Loucy (cell line): Measurements from ENCODE around the gene ARHGAP27.

ENCODE experiments used
- H2AFZ ChIP-seq: fragments of 200-600 bp; sonication (generic); 2 replicates; pipeline ENCODE4 v1.6.0; 2016; ENCODE audit warnings: antibody characterized with exemption, mild to moderate bottlenecking, low read length, moderate library complexity
- H3F3A ChIP-seq: fragments of 200-600 bp; 2 replicates; pipeline ENCODE4 v1.6.0; 2016; ENCODE audit warnings: antibody characterized with exemption, low read depth, mild to moderate bottlenecking
- H3K27me3 ChIP-seq: fragments of 200-600 bp; sonication (generic); 2 replicates; pipeline ENCODE4 v1.6.1; 2014; ENCODE audit warnings: low read length, mild to moderate bottlenecking; ENCODE audit not compliant: insufficient read depth, poor library complexity, severe bottlenecking
- H3K36me3 ChIP-seq: fragments of 200-600 bp; sonication (generic); 2 replicates; pipeline ENCODE4 v1.6.1; 2016; ENCODE audit warnings: low read length; ENCODE audit not compliant: insufficient read depth
- H3K4me1 ChIP-seq: fragments of 200-600 bp; sonication (generic); 2 replicates; pipeline ENCODE4 v1.5.1; 2014; ENCODE audit warnings: low read length, mild to moderate bottlenecking; ENCODE audit not compliant: insufficient read depth, poor library complexity, severe bottlenecking
- H3K4me2 ChIP-seq: fragments of 200-600 bp; sonication (generic); 2 replicates; pipeline ENCODE4 v1.6.0; 2014; ENCODE audit warnings: antibody characterized with exemption, low read length, low read depth, mild to moderate bottlenecking; ENCODE audit not compliant: poor library complexity, severe bottlenecking
- H3K4me3 ChIP-seq: fragments of 200-600 bp; sonication (generic); 2 replicates; pipeline ENCODE4 v1.5.1; 2014; ENCODE audit warnings: low read length, mild to moderate bottlenecking, mixed read lengths; ENCODE audit not compliant: poor library complexity, severe bottlenecking
- H3K79me2 ChIP-seq: fragments of 200-600 bp; sonication (generic); 2 replicates; pipeline ENCODE4 v1.6.1; 2014; ENCODE audit warnings: low read length; ENCODE audit not compliant: insufficient read depth
- H3K9ac ChIP-seq: fragments of 200-600 bp; sonication (generic); 2 replicates; pipeline ENCODE4 v1.6.0; 2014; ENCODE audit warnings: mild to moderate bottlenecking, low read depth, low read length, moderate library complexity; ENCODE audit not compliant: poor library complexity, severe bottlenecking
- H3K9me2 ChIP-seq: fragments of 200-600 bp; sonication (generic); replicated peaks from 2 replicates; pipeline ENCODE4 v1.6.1; 2016; ENCODE audit warnings: low read depth, low read length, mixed read lengths
- H3K9me3 ChIP-seq: fragments of 200-600 bp; sonication (generic); 2 replicates; pipeline ENCODE4 v1.6.1; 2014; ENCODE audit warnings: mild to moderate bottlenecking, antibody characterized with exemption, low read length, low read depth; ENCODE audit not compliant: insufficient read depth
- H4K20me1 ChIP-seq: fragments of 200-600 bp; sonication (generic); 2 replicates; pipeline ENCODE4 v1.6.0; 2014; ENCODE audit warnings: antibody characterized with exemption, low read length, mild to moderate bottlenecking; ENCODE audit not compliant: insufficient read depth, poor library complexity, severe bottlenecking
- EZH2phosphoT487 ChIP-seq: fragments of 200-600 bp; IDR thresholded peaks from 2 replicates; pipeline ENCODE4 v1.6.1; 2018; ENCODE audit warnings: antibody characterized with exemption, mild to moderate bottlenecking, moderate library complexity, borderline replicate concordance
- TF ChIP-seq, protein P1 (sequence below): fragments of 200-600 bp; sonication (generic); conservative IDR thresholded peaks from 2 replicates; pipeline ENCODE4 v1.5.1; 2014; ENCODE audit warnings: mild to moderate bottlenecking, antibody characterized with exemption, low read length

Gene ARHGAP27

DNA sequence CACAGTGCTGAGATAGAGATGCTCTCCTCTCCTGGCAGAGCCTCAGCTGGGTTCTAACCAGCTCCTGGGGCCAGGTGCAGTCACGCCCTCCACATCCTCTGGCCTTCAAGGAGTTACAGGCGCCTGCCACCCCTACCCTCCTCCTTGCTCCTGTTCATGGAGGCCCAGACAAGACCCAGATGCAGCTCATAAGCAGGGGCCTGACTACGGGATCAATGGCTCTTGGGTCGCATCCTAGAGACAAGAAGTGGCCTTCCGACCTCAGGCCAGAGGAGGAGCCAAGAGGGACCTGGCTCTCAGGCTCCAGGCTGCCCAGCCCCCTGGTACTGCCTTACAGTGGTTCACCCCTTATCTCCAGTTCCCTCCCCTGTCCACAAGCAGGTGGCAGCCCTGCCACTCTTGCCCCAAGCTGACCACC, 23.0 kb downstream of the ARHGAP27 start:
- Histone ChIP-seq H3K79me2 (peaks cover 57% of the 10 kb centered on the region), H3K9me3 (no peaks in the 10 kb centered on the region), H3K9ac (peak overlapping the region; percentile 91), H3F3A (no peaks in the 10 kb centered on the region), H4K20me1 (peaks cover 14% of the 10 kb centered on the region), H3K36me3 (peaks cover 9% of the 10 kb centered on the region; the same call in 1 of the 2 replicates), H3K9me2 (no peaks in the 10 kb centered on the region), H3K27me3 (no peaks in the 10 kb centered on the region), H3K4me1 (peaks cover 57% of the 10 kb centered on the region), H3K4me2 (peak overlapping the region; percentile 80), H3K4me3 (peak overlapping the region; percentile 87), H2AFZ (peak overlapping the region; percentile 84; the same call in 1 of the 2 replicates)
- TF ChIP-seq, protein P1, sequence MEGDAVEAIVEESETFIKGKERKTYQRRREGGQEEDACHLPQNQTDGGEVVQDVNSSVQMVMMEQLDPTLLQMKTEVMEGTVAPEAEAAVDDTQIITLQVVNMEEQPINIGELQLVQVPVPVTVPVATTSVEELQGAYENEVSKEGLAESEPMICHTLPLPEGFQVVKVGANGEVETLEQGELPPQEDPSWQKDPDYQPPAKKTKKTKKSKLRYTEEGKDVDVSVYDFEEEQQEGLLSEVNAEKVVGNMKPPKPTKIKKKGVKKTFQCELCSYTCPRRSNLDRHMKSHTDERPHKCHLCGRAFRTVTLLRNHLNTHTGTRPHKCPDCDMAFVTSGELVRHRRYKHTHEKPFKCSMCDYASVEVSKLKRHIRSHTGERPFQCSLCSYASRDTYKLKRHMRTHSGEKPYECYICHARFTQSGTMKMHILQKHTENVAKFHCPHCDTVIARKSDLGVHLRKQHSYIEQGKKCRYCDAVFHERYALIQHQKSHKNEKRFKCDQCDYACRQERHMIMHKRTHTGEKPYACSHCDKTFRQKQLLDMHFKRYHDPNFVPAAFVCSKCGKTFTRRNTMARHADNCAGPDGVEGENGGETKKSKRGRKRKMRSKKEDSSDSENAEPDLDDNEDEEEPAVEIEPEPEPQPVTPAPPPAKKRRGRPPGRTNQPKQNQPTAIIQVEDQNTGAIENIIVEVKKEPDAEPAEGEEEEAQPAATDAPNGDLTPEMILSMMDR: no peak; the same call in 1 of the 2 replicates
- TF ChIP-seq EZH2phosphoT487: no peak

DNA sequence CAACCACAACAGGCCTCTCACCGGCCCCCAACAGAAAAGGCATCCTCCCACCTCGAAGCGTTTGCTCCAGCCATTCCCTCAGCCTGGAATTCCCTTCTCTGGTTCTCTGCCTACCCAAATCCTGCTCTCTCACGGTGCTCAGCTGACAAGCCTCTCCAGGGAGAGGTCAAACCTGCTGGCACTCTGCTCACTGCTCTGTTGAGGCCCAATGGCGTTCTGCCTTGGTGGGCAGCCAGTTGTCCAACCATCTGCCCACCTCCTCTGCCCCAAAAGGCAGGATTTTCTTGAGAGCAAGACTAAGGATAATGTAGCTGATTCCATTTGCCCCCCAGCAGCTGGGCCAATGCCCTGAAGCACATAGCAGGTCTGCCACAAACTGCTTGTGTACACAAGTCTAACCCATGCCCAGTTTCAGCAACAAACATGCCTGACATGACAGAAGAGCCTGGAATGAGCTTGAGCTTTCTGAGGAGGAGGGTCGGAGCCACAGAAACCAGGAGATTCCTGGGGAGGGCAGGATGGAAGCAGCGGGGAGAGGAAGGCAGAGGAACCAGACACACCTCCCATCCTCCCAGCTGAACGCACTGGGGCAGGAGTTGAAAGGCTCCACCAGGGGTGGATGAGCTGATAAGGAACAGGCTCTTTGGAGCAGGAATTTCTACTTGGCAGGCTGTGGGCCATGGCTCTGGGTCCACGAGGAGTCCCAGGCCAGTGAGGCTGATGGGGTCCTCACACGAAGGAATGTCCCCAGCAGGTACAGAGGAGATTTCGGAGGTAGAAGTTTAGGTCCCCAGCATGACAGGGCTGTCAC, 23.9 kb downstream of the ARHGAP27 start:
- peaks cover 57% of the 10 kb centered on the region for H3K4me1 ChIP-seq
- no peaks in the 10 kb centered on the region for H3F3A ChIP-seq
- H4K20me1 ChIP-seq: peaks cover 14% of the 10 kb centered on the region
- peaks cover 57% of the 10 kb centered on the region for H3K79me2 ChIP-seq
- no peaks in the 10 kb centered on the region for H3K27me3 ChIP-seq
- no peak overlapping the region for H2AFZ ChIP-seq
- H3K9me3 ChIP-seq: no peaks in the 10 kb centered on the region
- peak overlapping the region; percentile 91 for H3K9ac ChIP-seq
- H3K4me2 ChIP-seq: peak overlapping the region; percentile 80
- peaks cover 18% of the 10 kb centered on the region; the same call in 1 of the 2 replicates for H3K36me3 ChIP-seq
- no peaks in the 10 kb centered on the region for H3K9me2 ChIP-seq
- TF ChIP-seq EZH2phosphoT487: no peak
- TF ChIP-seq, protein P1: no peak
- H3K4me3 ChIP-seq: peak overlapping the region; percentile 87

DNA sequence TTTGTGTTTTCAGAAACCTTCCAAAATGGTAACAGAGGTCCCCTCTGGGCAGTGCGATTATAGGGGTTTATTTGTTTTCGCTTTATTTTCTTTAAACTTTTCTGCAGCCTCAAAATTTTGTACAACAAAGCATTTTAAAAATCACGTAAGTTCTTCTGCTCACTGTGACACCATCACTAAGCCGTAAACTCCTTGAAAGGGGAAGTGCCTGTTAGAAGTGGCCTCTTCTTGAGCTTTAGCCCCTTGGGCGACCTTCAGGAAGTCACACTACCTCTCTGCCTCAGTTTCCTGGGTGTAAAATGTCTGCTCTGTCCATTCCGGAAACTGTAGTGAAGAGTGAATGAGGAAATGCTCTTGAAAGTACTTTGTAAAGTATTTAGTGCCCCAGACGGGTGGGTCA, 26.6 kb downstream of the ARHGAP27 start:
- no peaks in the 10 kb centered on the region for H3K9me3 ChIP-seq
- no peak overlapping the region for H3K4me2 ChIP-seq
- no peaks in the 10 kb centered on the region for H3K27me3 ChIP-seq
- H2AFZ ChIP-seq: no peak overlapping the region
- H3K79me2 ChIP-seq: peaks cover 50% of the 10 kb centered on the region
- TF ChIP-seq EZH2phosphoT487: no peak
- TF ChIP-seq, protein P1: no peak
- no peak overlapping the region for H3K4me3 ChIP-seq
- H3F3A ChIP-seq: no peaks in the 10 kb centered on the region
- H3K9ac ChIP-seq: no peak overlapping the region
- no peaks in the 10 kb centered on the region for H3K9me2 ChIP-seq
- H3K4me1 ChIP-seq: peaks cover 41% of the 10 kb centered on the region
- H4K20me1 ChIP-seq: peaks cover 14% of the 10 kb centered on the region
- H3K36me3 ChIP-seq: peaks cover 43% of the 10 kb centered on the region; the same call in 1 of the 2 replicates
